Parathyroid adenoma (tissue), 2 donors: ENCODE data around the gene TMEM140.

Experiments
- H2AFZ ChIP-seq: fragments of 300-600 bp; sonication (generic); one replicate; pipeline ENCODE4 v1.7.0; 2017; ENCODE audit warnings: antibody characterized with exemption, mild to moderate bottlenecking
- H3K27ac ChIP-seq: fragments of 300-600 bp; sonication (generic); one replicate; pipeline ENCODE4 v1.7.0; 2017
- H3K27me3 ChIP-seq: fragments of 300-600 bp; sonication (generic); one replicate; pipeline ENCODE4 v1.7.0; 2017; ENCODE audit warnings: low read length; ENCODE audit not compliant: control insufficient read depth, insufficient read depth
- H3K36me3 ChIP-seq: fragments of 300-600 bp; sonication (generic); one replicate; pipeline ENCODE4 v1.7.0; 2017; ENCODE audit warnings: low read length; ENCODE audit not compliant: control insufficient read depth, insufficient read depth
- H3K4me1 ChIP-seq: fragments of 300-600 bp; sonication (generic); one replicate; pipeline ENCODE4 v1.7.0; 2017; ENCODE audit warnings: control low read depth
- H3K4me2 ChIP-seq: fragments of 300-600 bp; sonication (generic); one replicate; pipeline ENCODE4 v1.7.0; 2017; ENCODE audit warnings: low read length
- H3K4me3 ChIP-seq: fragments of 300-600 bp; sonication (generic); one replicate; pipeline ENCODE4 v1.7.0; 2017; ENCODE audit warnings: low read depth, low read length
- H3K79me2 ChIP-seq: fragments of 300-600 bp; sonication (generic); one replicate; pipeline ENCODE4 v1.7.0; 2017; ENCODE audit warnings: control low read depth
- H3K9ac ChIP-seq: fragments of 300-600 bp; sonication (generic); one replicate; pipeline ENCODE4 v1.7.0; 2017; ENCODE audit warnings: mild to moderate bottlenecking
- H3K9me3 ChIP-seq: fragments of 300-600 bp; sonication (generic); one replicate; pipeline ENCODE4 v1.7.0; 2017; ENCODE audit warnings: low read length; ENCODE audit not compliant: control insufficient read depth
- CTCF ChIP-seq: fragments of 300-600 bp; sonication (generic); IDR thresholded peaks from one replicate; pipeline ENCODE4 v1.7.0; 2017; ENCODE audit warnings: antibody characterized with exemption, mild to moderate bottlenecking
- donor health status: primary hyperparathyroidism.

TMEM140 gene

GRCh38 chr7:135128931-135129330 lies 18.9 kb upstream of the TMEM140 start:
- no peak overlapping the region for H3K4me3 ChIP-seq
- TF ChIP-seq CTCF, result no peak

GRCh38 chr7:135129579-135129978 lies 18.3 kb upstream of the TMEM140 start:
- Histone ChIP-seq H3K36me3 (no peaks in the 10 kb centered on the region), H3K79me2 (no peaks in the 10 kb centered on the region)

More at GRCh38 chr7:135128931-135129330, 18.9 kb upstream of the TMEM140 start:
- no peaks in the 10 kb centered on the region for H3K4me1 ChIP-seq
- H3K9ac ChIP-seq, result no peak overlapping the region
- no peak overlapping the region for H3K27ac ChIP-seq
- no peaks in the 10 kb centered on the region for H3K79me2 ChIP-seq
- H3K4me2 ChIP-seq, result no peak overlapping the region
- H3K27me3 ChIP-seq, result no peaks in the 10 kb centered on the region
- H3K9me3 ChIP-seq, result no peaks in the 10 kb centered on the region
- H3K36me3 ChIP-seq, result no peaks in the 10 kb centered on the region
- no peak overlapping the region for H2AFZ ChIP-seq

GRCh38 chr7:135143885-135144668 lies 3.8 kb upstream of the TMEM140 start:
- Histone ChIP-seq H3K4me1 (peaks cover 5% of the 10 kb centered on the region), H3K4me3 (no peak overlapping the region), H3K9me3 (no peaks in the 10 kb centered on the region), H2AFZ (no peak overlapping the region), H3K27ac (no peak overlapping the region), H3K4me2 (no peak overlapping the region), H3K79me2 (no peaks in the 10 kb centered on the region), H3K27me3 (no peaks in the 10 kb centered on the region), H3K36me3 (no peaks in the 10 kb centered on the region), H3K9ac (no peak overlapping the region)
- TF ChIP-seq CTCF, result no peak

More at GRCh38 chr7:135129579-135129978, 18.3 kb upstream of the TMEM140 start:
- H3K27ac ChIP-seq, result no peak overlapping the region
- no peak overlapping the region for H3K4me2 ChIP-seq
- TF ChIP-seq CTCF, result no peak
- H3K27me3 ChIP-seq, result no peaks in the 10 kb centered on the region
- H3K9ac ChIP-seq, result no peak overlapping the region
- no peaks in the 10 kb centered on the region for H3K4me1 ChIP-seq
- H2AFZ ChIP-seq, result no peak overlapping the region
- no peak overlapping the region for H3K4me3 ChIP-seq
- H3K9me3 ChIP-seq, result no peaks in the 10 kb centered on the region

GRCh38 chr7:135147341-135147898 lies 452 bp upstream of the TMEM140 start:
- Histone ChIP-seq H3K4me1 (peaks cover 5% of the 10 kb centered on the region), H3K79me2 (no peaks in the 10 kb centered on the region), H3K4me3 (peak overlapping the region; percentile 56), H3K9ac (peak overlapping the region; percentile 15), H3K27me3 (no peaks in the 10 kb centered on the region), H3K9me3 (no peaks in the 10 kb centered on the region), H3K27ac (peak overlapping the region; percentile 88), H2AFZ (peak overlapping the region; percentile 80), H3K36me3 (no peaks in the 10 kb centered on the region), H3K4me2 (peak overlapping the region; percentile 67)
- TF ChIP-seq CTCF, result no peak
